BLaER1 (cell line): ENCODE data around the gene CPM.
A peak's percentile ranks its signal among the peaks of the same experiment; 100 is the strongest.
"Not testable (repeated sequence)": the region's sequence is repeated elsewhere in the genome, so short reads cannot be mapped to it uniquely, and the experiment has no call there.

ENCODE experiments used
- H3K27ac ChIP-seq: shearing (Covaris generic); formaldehyde crosslinking; 2 replicates; pipeline ENCODE4 v1.8.1; 2022
- H3K27me3 ChIP-seq: shearing (Covaris generic); formaldehyde crosslinking; 2 replicates; pipeline ENCODE4 v1.8.1; 2022
- H3K36me3 ChIP-seq: shearing (Covaris generic); formaldehyde crosslinking; 2 replicates; pipeline ENCODE4 v1.8.1; 2022
- H3K4me1 ChIP-seq: shearing (Covaris generic); formaldehyde crosslinking; 2 replicates; pipeline ENCODE4 v1.8.1; 2022
- H3K4me2 ChIP-seq: shearing (Covaris generic); formaldehyde crosslinking; 2 replicates; pipeline ENCODE4 v1.8.1; 2022
- H3K4me3 ChIP-seq: shearing (Covaris generic); formaldehyde crosslinking; 2 replicates; pipeline ENCODE4 v1.8.1; 2022
- H3K9ac ChIP-seq: shearing (Covaris generic); formaldehyde crosslinking; 2 replicates; pipeline ENCODE4 v1.8.1; 2022
- H3K9me3 ChIP-seq: shearing (Covaris generic); formaldehyde crosslinking; 2 replicates; pipeline ENCODE4 v1.8.1; 2022
- H4K20me1 ChIP-seq: shearing (Covaris generic); formaldehyde crosslinking; 2 replicates; pipeline ENCODE4 v1.8.1; 2022
- Cebpa-rat ChIP-seq: shearing (Covaris generic); IDR thresholded peaks from 2 replicates; pipeline ENCODE4 v1.8.1; 2022

CPM gene

DNA sequence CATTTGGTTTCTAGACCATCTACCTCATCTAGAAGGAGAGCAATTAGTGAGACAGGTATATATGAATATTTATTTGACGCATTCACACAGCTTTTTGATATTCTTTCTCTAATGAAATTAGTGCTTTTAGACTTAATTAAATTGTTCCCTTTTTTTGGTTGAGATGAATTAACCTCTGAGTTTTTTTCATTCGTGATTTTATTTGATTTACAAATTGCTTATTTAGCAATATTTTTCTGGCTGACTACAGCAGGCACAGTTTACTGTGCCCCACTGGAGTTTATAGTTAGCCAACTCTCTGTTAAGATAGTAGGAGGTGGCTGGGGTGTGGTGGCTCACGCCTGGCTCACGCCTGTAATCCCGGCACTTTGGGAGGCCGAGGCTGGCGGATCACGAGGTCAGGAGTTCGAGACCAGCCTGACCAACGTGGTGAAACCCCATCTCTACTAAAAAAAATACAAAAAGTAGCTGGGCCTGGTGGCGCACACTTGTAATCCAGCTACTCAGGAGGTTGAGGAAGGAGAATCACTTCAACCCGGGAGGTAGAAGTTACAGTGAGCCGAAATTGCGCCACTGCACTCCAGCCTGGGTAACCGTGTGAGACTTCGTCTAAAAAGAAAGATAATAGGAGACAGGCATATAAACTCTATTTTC lies 108.2 kb downstream of the CPM start:
- Histone ChIP-seq H3K27me3 (no peaks in the 10 kb centered on the region), H3K27ac (no peak overlapping the region), H3K4me3 (no peak overlapping the region), H3K4me2 (no peak overlapping the region; the same call in 1 of the 2 replicates), H3K9me3 (no peaks in the 10 kb centered on the region), H3K4me1 (peaks cover 51% of the 10 kb centered on the region), H4K20me1 (peaks cover 100% of the 10 kb centered on the region), H3K36me3 (peaks cover 97% of the 10 kb centered on the region), H3K9ac (no peak overlapping the region)
- TF ChIP-seq Cebpa-rat: no peak

GRCh38 chr12:68824131-68824530 lies 108.8 kb downstream of the CPM start:
- H3K4me1 ChIP-seq: peaks cover 51% of the 10 kb centered on the region
- H3K27ac ChIP-seq: no peak overlapping the region
- no peaks in the 10 kb centered on the region for H3K9me3 ChIP-seq
- peaks cover 100% of the 10 kb centered on the region for H4K20me1 ChIP-seq
- no peak for TF ChIP-seq Cebpa-rat
- peaks cover 97% of the 10 kb centered on the region for H3K36me3 ChIP-seq
- H3K27me3 ChIP-seq: no peaks in the 10 kb centered on the region
- no peak overlapping the region for H3K4me3 ChIP-seq
- peak overlapping the region; percentile 13; the same call in 1 of the 2 replicates for H3K4me2 ChIP-seq
- no peak overlapping the region for H3K9ac ChIP-seq

DNA sequence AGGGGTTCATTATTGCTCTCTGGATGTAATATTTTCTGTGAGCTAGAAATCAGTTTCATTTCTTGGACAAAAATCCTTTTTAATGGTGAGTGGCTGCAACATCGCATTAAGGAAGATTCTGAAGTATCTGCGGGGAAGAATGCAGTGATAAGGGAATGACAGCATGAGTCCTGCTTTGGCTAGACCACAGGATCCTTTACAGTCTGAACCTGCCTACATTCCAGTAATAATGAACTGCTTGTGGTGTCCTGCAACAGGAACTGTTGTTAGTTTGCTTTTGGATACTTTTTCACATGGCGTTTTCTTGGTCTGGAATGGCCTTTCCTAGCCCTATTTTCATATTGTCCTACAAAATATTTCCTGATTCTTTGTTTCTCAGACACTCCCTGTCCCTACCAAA lies 109.3 kb downstream of the CPM start:
- Histone ChIP-seq H4K20me1 (peaks cover 100% of the 10 kb centered on the region), H3K4me2 (peak overlapping the region; percentile 13; the same call in 1 of the 2 replicates), H3K9me3 (no peaks in the 10 kb centered on the region), H3K27ac (no peak overlapping the region), H3K4me3 (no peak overlapping the region), H3K27me3 (no peaks in the 10 kb centered on the region), H3K9ac (no peak overlapping the region; the same call in 1 of the 2 replicates), H3K36me3 (peaks cover 97% of the 10 kb centered on the region), H3K4me1 (peaks cover 54% of the 10 kb centered on the region)
- no peak for TF ChIP-seq Cebpa-rat

DNA sequence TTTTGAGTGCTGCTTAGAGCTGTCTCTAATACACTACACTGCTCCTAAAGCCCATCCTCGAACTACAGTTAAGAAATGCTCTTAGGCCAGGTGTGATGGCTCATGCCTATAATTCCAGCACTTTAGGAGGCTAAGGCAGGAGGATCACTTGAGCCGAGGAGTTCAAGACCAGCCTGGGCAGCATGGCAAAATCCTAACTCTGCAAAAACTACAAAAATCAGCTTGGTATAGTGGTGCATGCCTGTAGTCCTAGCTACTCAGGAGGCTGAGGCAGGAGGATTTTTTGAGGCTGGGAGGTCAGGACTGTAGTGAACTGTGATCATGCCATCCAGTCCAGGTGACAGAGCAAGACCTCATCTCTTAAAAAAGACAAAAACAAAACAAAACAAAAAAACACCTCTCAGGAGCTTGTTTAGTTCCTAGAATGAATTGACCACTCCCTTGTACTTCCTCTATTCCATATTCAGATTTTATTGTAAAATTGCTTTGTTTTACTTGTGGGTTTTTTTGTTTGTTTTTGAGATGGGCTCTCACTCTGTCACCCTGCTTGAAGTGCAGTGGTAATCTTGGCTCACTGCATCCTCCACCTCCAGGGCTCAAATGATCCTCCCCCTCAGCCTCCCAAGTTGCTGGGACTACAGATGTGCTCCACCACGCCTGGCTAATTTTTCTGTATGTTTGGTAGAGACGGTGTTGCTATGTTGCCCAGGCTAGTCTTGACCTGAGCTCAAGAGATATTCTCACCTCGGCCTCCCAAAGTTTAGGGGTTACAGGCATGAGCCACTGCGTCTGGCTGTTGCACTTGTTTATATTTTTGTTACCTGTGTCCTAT lies 111.4 kb downstream of the CPM start:
- Histone ChIP-seq H3K27me3 (no peaks in the 10 kb centered on the region), H3K4me1 (peaks cover 73% of the 10 kb centered on the region), H3K9me3 (no peaks in the 10 kb centered on the region), H3K27ac (peak overlapping the region; percentile 56; the same call in 1 of the 2 replicates), H3K9ac (peak overlapping the region; percentile 31; the same call in 1 of the 2 replicates), H3K4me2 (peak overlapping the region; percentile 69), H3K36me3 (peaks cover 94% of the 10 kb centered on the region), H4K20me1 (peaks cover 100% of the 10 kb centered on the region), H3K4me3 (peak overlapping the region; percentile 41; the same call in 1 of the 2 replicates)
- no peak for TF ChIP-seq Cebpa-rat

- Histone ChIP-seq H3K36me3 (peaks cover 94% of the 10 kb centered on the region), H3K4me3 (peak overlapping the region; percentile 52), H3K9ac (peak overlapping the region; percentile 68; the same call in 1 of the 2 replicates), H4K20me1 (peaks cover 100% of the 10 kb centered on the region), H3K4me2 (peak overlapping the region; percentile 69), H3K27ac (peak overlapping the region; percentile 37; the same call in 1 of the 2 replicates), H3K4me1 (peaks cover 88% of the 10 kb centered on the region)
- H3K27me3 ChIP-seq, H3K9me3 ChIP-seq: not testable (repeated sequence)
Measured at GRCh38 chr12:68819481-68819880, 113.5 kb downstream of the CPM start.

DNA sequence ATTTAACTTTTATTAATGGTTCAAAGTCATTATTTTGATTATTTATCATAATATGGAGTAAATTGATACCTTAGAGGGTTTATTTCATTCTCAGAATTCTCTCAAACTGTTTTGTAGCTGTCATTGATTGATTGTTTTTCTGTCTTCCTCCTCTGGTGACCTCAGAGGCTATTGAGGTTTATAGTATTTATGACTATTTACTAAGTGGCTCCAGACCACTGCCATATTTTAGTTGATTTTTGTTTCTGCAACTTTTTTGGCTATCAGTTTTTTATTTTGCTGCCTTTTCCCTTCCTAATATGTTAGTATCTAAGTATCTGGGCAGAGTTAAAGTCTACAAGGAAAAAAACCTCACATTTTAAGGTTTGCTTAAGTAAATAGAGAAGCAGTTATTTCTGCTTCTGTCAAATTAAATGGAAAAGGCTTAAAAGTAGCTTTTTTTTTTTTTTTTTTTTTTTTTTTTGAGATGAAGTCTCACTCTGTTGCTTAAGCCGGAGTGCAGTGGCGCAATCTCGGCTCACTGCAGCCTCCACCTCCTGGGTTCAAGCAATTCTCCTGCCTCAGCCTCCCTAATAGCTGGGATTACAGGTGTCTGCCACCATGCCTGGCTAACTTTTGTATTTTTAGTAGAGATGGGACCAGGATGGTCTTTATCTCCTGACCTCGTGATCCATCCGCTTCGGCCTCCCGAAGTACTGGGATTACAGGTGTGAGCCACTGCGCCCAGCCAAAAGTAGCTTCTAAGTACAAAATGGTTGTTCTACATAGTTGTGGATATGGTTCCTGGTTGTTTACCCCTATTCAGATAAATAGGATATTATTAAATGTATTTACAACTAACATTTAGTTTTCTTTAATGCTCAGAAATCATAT lies 116.8 kb downstream of the CPM start:
- H3K4me1 ChIP-seq: peaks cover 70% of the 10 kb centered on the region
- 0 out of 2 replicates have a peak, but pooled peaks have one; percentile 21 for TF ChIP-seq Cebpa-rat
- no peaks in the 10 kb centered on the region for H3K9me3 ChIP-seq
- peak overlapping the region; percentile 100 for H3K9ac ChIP-seq
- H3K4me3 ChIP-seq: peak overlapping the region; percentile 85
- peaks cover 100% of the 10 kb centered on the region for H4K20me1 ChIP-seq
- H3K36me3 ChIP-seq: peaks cover 94% of the 10 kb centered on the region
- peak overlapping the region; percentile 87 for H3K4me2 ChIP-seq
- peak overlapping the region; percentile 100 for H3K27ac ChIP-seq
- no peaks in the 10 kb centered on the region for H3K27me3 ChIP-seq

- Histone ChIP-seq H3K27ac (peak overlapping the region; percentile 100), H3K4me2 (peak overlapping the region; percentile 87), H3K36me3 (peaks cover 94% of the 10 kb centered on the region), H3K9me3 (no peaks in the 10 kb centered on the region), H3K27me3 (no peaks in the 10 kb centered on the region), H4K20me1 (peaks cover 100% of the 10 kb centered on the region), H3K4me3 (peak overlapping the region; percentile 85), H3K9ac (peak overlapping the region; percentile 100), H3K4me1 (peaks cover 62% of the 10 kb centered on the region)
- no peak for TF ChIP-seq Cebpa-rat
Measured at GRCh38 chr12:68815232-68815927, 117.6 kb downstream of the CPM start.

GRCh38 chr12:68814490-68815231 lies 118.3 kb downstream of the CPM start:
- Histone ChIP-seq H3K4me1 (peaks cover 55% of the 10 kb centered on the region), H3K27ac (peak overlapping the region; percentile 100), H3K4me3 (peak overlapping the region; percentile 85), H4K20me1 (peaks cover 100% of the 10 kb centered on the region), H3K27me3 (no peaks in the 10 kb centered on the region), H3K9me3 (0 out of 2 replicates have a peak, but pooled peaks cover 5% of the 10 kb centered on the region), H3K36me3 (peaks cover 95% of the 10 kb centered on the region), H3K4me2 (peak overlapping the region; percentile 87), H3K9ac (peak overlapping the region; percentile 100)
- no peak for TF ChIP-seq Cebpa-rat
